ENCODE results near the gene FAM3C.
A peak's percentile ranks its signal among the peaks of the same experiment; 100 is the strongest.

The FAM3C gene

GRCh38 chr7:121371367-121371766 lies 24.7 kb downstream of the FAM3C start:
- no peaks in the 10 kb centered on the region for H3K27me3 ChIP-seq (ENCODE audit: control insufficient read depth in 1 of 2, insufficient read depth in 1 of 2, low read length in 2 of 2)
- no peak overlapping the region for H3K4ac ChIP-seq (ENCODE audit: low read depth in 1 of 2, low read length in 2 of 2)
- WGBS = 87% methylated on average over 1 of the region's 1 CpG
- H3K18ac ChIP-seq (ENCODE audit: low read depth in 1 of 2, low read length in 2 of 2) = no peak overlapping the region
- H3K9me3 ChIP-seq (ENCODE audit: control insufficient read depth, low read length) = no peaks in the 10 kb centered on the region
- no peak overlapping the region for H2BK15ac ChIP-seq (ENCODE audit: low read depth, poor library complexity, severe bottlenecking)
- H2AK5ac ChIP-seq (ENCODE audit: low read length, severe bottlenecking) = no peak overlapping the region
- no peak overlapping the region for H2BK120ac ChIP-seq (ENCODE audit: low read depth, low read length)
- peak overlapping the region; percentile 31 for H3K9ac ChIP-seq (ENCODE audit: low read length)
- H3K4me3 ChIP-seq (ENCODE audit: insufficient read depth in 1 of 2, low read depth in 1 of 2, low read length in 2 of 2) = no peak overlapping the region
- H3K4me2 ChIP-seq (ENCODE audit: low read length, poor library complexity, severe bottlenecking) = no peak overlapping the region
- H2BK5ac ChIP-seq (ENCODE audit: low read depth, low read length, poor library complexity, severe bottlenecking) = no peak overlapping the region
- DNase-seq = no peak
- no peak overlapping the region for H3K14ac ChIP-seq (ENCODE audit: low read length in 2 of 2)
- no peak overlapping the region for H3K27ac ChIP-seq (ENCODE audit: low read length, poor library complexity, severe bottlenecking)
- no peak overlapping the region for H3K23ac ChIP-seq (ENCODE audit: low read length in 2 of 2)
- no peak overlapping the region for H4K8ac ChIP-seq (ENCODE audit: low read length)
- H3K4me1 ChIP-seq (ENCODE audit: control insufficient read depth, insufficient read depth, low read depth, low read length) = peaks cover 3% of the 10 kb centered on the region
- H3K79me1 ChIP-seq (replicated peaks; ENCODE audit: low read length, poor library complexity, severe bottlenecking) = peaks cover 14% of the 10 kb centered on the region
- no peak overlapping the region for H2BK12ac ChIP-seq (ENCODE audit: low read length in 2 of 2)
- peaks cover 8 to 78% of the 10 kb centered on the region in 2 experiments for H3K36me3 ChIP-seq (ENCODE audit: control insufficient read depth in 1 of 2, insufficient read depth in 2 of 2, low read depth in 1 of 2, low read length in 2 of 2)
- no peak overlapping the region for H2AFZ ChIP-seq (ENCODE audit: low read depth, low read length)
- H4K91ac ChIP-seq (ENCODE audit: low read length) = no peak overlapping the region

- Histone ChIP-seq H3K27me3 (ENCODE audit: control insufficient read depth in 1 of 2, insufficient read depth in 1 of 2, low read length in 2 of 2) (no peaks in the 10 kb centered on the region), H3K18ac (ENCODE audit: low read depth in 1 of 2, low read length in 2 of 2) (no peak overlapping the region), H3K36me3 (ENCODE audit: control insufficient read depth in 1 of 2, insufficient read depth in 2 of 2, low read depth in 1 of 2, low read length in 2 of 2) (peaks cover 3 to 77% of the 10 kb centered on the region in 2 experiments), H3K27ac (ENCODE audit: low read length, poor library complexity, severe bottlenecking) (no peak overlapping the region), H3K4me3 (ENCODE audit: insufficient read depth in 1 of 2, low read depth in 1 of 2, low read length in 2 of 2) (no peak overlapping the region), H4K8ac (ENCODE audit: low read length) (no peak overlapping the region), H2BK12ac (ENCODE audit: low read length in 2 of 2) (no peak overlapping the region), H2BK5ac (ENCODE audit: low read depth, low read length, poor library complexity, severe bottlenecking) (no peak overlapping the region), H3K4me2 (ENCODE audit: low read length, poor library complexity, severe bottlenecking) (no peak overlapping the region), H3K79me1 (replicated peaks; ENCODE audit: low read length, poor library complexity, severe bottlenecking) (peaks cover 6% of the 10 kb centered on the region), H2BK120ac (ENCODE audit: low read depth, low read length) (no peak overlapping the region), H2AFZ (ENCODE audit: low read depth, low read length) (no peak overlapping the region), H3K4ac (ENCODE audit: low read depth in 1 of 2, low read length in 2 of 2) (no peak overlapping the region), H3K9me3 (ENCODE audit: control insufficient read depth, low read length) (no peaks in the 10 kb centered on the region), H3K4me1 (ENCODE audit: control insufficient read depth, insufficient read depth, low read depth, low read length) (peaks cover 1% of the 10 kb centered on the region), H3K14ac (ENCODE audit: low read length in 2 of 2) (no peak overlapping the region), H2BK15ac (ENCODE audit: low read depth, poor library complexity, severe bottlenecking) (no peak overlapping the region), H4K91ac (ENCODE audit: low read length) (no peak overlapping the region), H2AK5ac (ENCODE audit: low read length, severe bottlenecking) (no peak overlapping the region), H3K9ac (ENCODE audit: low read length) (peak overlapping the region; percentile 38), H3K23ac (ENCODE audit: low read length in 2 of 2) (no peak overlapping the region)
- WGBS = 68% methylated on average over 2 of the region's 2 CpGs
- DNase-seq = peak; percentile 59
Measured at GRCh38 chr7:121369462-121369861, 26.6 kb downstream of the FAM3C start.

- no peak overlapping the region for H3K14ac ChIP-seq (ENCODE audit: low read length in 2 of 2)
- H3K9me3 ChIP-seq (ENCODE audit: control insufficient read depth, low read length) = no peaks in the 10 kb centered on the region
- H3K23ac ChIP-seq (ENCODE audit: low read length in 2 of 2) = no peak overlapping the region
- no peak overlapping the region for H2BK15ac ChIP-seq (ENCODE audit: low read depth, poor library complexity, severe bottlenecking)
- no peak overlapping the region for H2AFZ ChIP-seq (ENCODE audit: low read depth, low read length)
- H2AK5ac ChIP-seq (ENCODE audit: low read length, severe bottlenecking) = no peak overlapping the region
- H2BK120ac ChIP-seq (ENCODE audit: low read depth, low read length) = no peak overlapping the region
- peaks cover 3 to 92% of the 10 kb centered on the region in 2 experiments for H3K36me3 ChIP-seq (ENCODE audit: control insufficient read depth in 1 of 2, insufficient read depth in 2 of 2, low read depth in 1 of 2, low read length in 2 of 2)
- H3K4ac ChIP-seq (ENCODE audit: low read depth in 1 of 2, low read length in 2 of 2) = no peak overlapping the region
- peak overlapping the region; percentile 58 for H3K9ac ChIP-seq (ENCODE audit: low read length)
- H2BK12ac ChIP-seq (ENCODE audit: low read length in 2 of 2) = no peak overlapping the region
- H3K4me2 ChIP-seq (ENCODE audit: low read length, poor library complexity, severe bottlenecking) = no peak overlapping the region
- WGBS = no CpG with 5 or more reads among the region's 2 CpGs
- no peak overlapping the region for H2BK5ac ChIP-seq (ENCODE audit: low read depth, low read length, poor library complexity, severe bottlenecking)
- no peak overlapping the region for H3K18ac ChIP-seq (ENCODE audit: low read depth in 1 of 2, low read length in 2 of 2)
- no peak overlapping the region for H3K27ac ChIP-seq (ENCODE audit: low read length, poor library complexity, severe bottlenecking)
- H3K4me3 ChIP-seq (ENCODE audit: insufficient read depth in 1 of 2, low read depth in 1 of 2, low read length in 2 of 2) = no peak overlapping the region
- no peak overlapping the region for H4K8ac ChIP-seq (ENCODE audit: low read length)
- peaks cover 1% of the 10 kb centered on the region for H3K4me1 ChIP-seq (ENCODE audit: control insufficient read depth, insufficient read depth, low read depth, low read length)
- DNase-seq = peak; percentile 48
- H3K79me1 ChIP-seq (replicated peaks; ENCODE audit: low read length, poor library complexity, severe bottlenecking) = peaks cover 6% of the 10 kb centered on the region
- H3K27me3 ChIP-seq (ENCODE audit: control insufficient read depth in 1 of 2, insufficient read depth in 1 of 2, low read length in 2 of 2) = no peaks in the 10 kb centered on the region
- no peak overlapping the region for H4K91ac ChIP-seq (ENCODE audit: low read length)
Measured at GRCh38 chr7:121366852-121367431, 29.2 kb downstream of the FAM3C start.

- H2BK5ac ChIP-seq (ENCODE audit: low read depth, low read length, poor library complexity, severe bottlenecking) = no peak overlapping the region
- H4K91ac ChIP-seq (ENCODE audit: low read length) = no peak overlapping the region
- no peak overlapping the region for H3K4ac ChIP-seq (ENCODE audit: low read depth in 1 of 2, low read length in 2 of 2)
- no peak overlapping the region for H4K8ac ChIP-seq (ENCODE audit: low read length)
- no peak overlapping the region for H3K18ac ChIP-seq (ENCODE audit: low read depth in 1 of 2, low read length in 2 of 2)
- H3K23ac ChIP-seq (ENCODE audit: low read length in 2 of 2) = no peak overlapping the region
- no peak overlapping the region for H3K4me2 ChIP-seq (ENCODE audit: low read length, poor library complexity, severe bottlenecking)
- 100% methylated on average over 2 of the region's 5 CpGs for WGBS
- peaks cover 9 to 99% of the 10 kb centered on the region in 2 experiments for H3K36me3 ChIP-seq (ENCODE audit: control insufficient read depth in 1 of 2, insufficient read depth in 2 of 2, low read depth in 1 of 2, low read length in 2 of 2)
- H2BK12ac ChIP-seq (ENCODE audit: low read length in 2 of 2) = no peak overlapping the region
- no peaks in the 10 kb centered on the region for H3K9me3 ChIP-seq (ENCODE audit: control insufficient read depth, low read length)
- no peak overlapping the region for H3K4me3 ChIP-seq (ENCODE audit: insufficient read depth in 1 of 2, low read depth in 1 of 2, low read length in 2 of 2)
- no peak for DNase-seq
- no peak overlapping the region for H2AFZ ChIP-seq (ENCODE audit: low read depth, low read length)
- H2BK15ac ChIP-seq (ENCODE audit: low read depth, poor library complexity, severe bottlenecking) = no peak overlapping the region
- H3K27ac ChIP-seq (ENCODE audit: low read length, poor library complexity, severe bottlenecking) = no peak overlapping the region
- H3K14ac ChIP-seq (ENCODE audit: low read length in 2 of 2) = no peak overlapping the region
- H2BK120ac ChIP-seq (ENCODE audit: low read depth, low read length) = no peak overlapping the region
- H3K79me1 ChIP-seq (replicated peaks; ENCODE audit: low read length, poor library complexity, severe bottlenecking) = peaks cover 8% of the 10 kb centered on the region
- H3K9ac ChIP-seq (ENCODE audit: low read length) = no peak overlapping the region
- H2AK5ac ChIP-seq (ENCODE audit: low read length, severe bottlenecking) = no peak overlapping the region
- no peaks in the 10 kb centered on the region for H3K4me1 ChIP-seq (ENCODE audit: control insufficient read depth, insufficient read depth, low read depth, low read length)
- H3K27me3 ChIP-seq (ENCODE audit: control insufficient read depth in 1 of 2, insufficient read depth in 1 of 2, low read length in 2 of 2) = no peaks in the 10 kb centered on the region
Measured at GRCh38 chr7:121360564-121360963, 35.5 kb downstream of the FAM3C start.
